GM12801 (cell line): Measurements from ENCODE around the gene HAVCR2.

ENCODE experiments used
- CTCF ChIP-seq: IDR thresholded peaks from one replicate; pipeline ENCODE4 v1.5.1; 2011; ENCODE audit warnings: control low read depth; ENCODE audit not compliant: insufficient read length; ENCODE audit errors: extremely low read depth

HAVCR2 gene

GRCh38 chr5:157108976-157109375 is at the start of gene HAVCR2:
Gene HAVCR2 (minus strand): TSS chr5:157109044. CDS start chr5:157108983, 61 bp downstream.
- no peak for TF ChIP-seq CTCF

GRCh38 chr5:157157293-157157891 is 48.5 kb upstream of the HAVCR2 start:
- TF ChIP-seq CTCF = no peak

GRCh38 chr5:157155297-157155696 is 46.5 kb upstream of the HAVCR2 start:
- no peak for TF ChIP-seq CTCF

- TF ChIP-seq CTCF = no peak
Measured at GRCh38 chr5:157150995-157151394, 42.2 kb upstream of the HAVCR2 start.

GRCh38 chr5:157148734-157149615 is 40.1 kb upstream of the HAVCR2 start:
- TF ChIP-seq CTCF = no peak

GRCh38 chr5:157143127-157143971 is 34.5 kb upstream of the HAVCR2 start:
- no peak for TF ChIP-seq CTCF

GRCh38 chr5:157142317-157143126 is 33.7 kb upstream of the HAVCR2 start, which contains the start of gene MED7:
Gene MED7 (minus strand): TSS chr5:157142865. CDS start chr5:157139431, 3,434 bp downstream.
- TF ChIP-seq CTCF = no peak
